Left cardiac atrium (tissue), 4 donors: ENCODE measurements around the gene SCMH1. TPM values are rescaled to one million over a fixed set of nuclear protein-coding genes. Genes with fewer than 3 reads are reported as not detected.
A peak's percentile ranks its signal among the peaks of the same experiment; 100 is the strongest.

ENCODE experiments used
- ATAC-seq, 2 donors: fragments of 200-7000 bp; cut with Tn5 transposase; one replicate each; pipeline ENCODE4 v1.9.1; 2020; ENCODE audit warnings: mild to moderate bottlenecking in 2 of 2, moderate library complexity in 2 of 2
- DNase-seq: peaks from one replicate; pipeline ENCODE4 v3.0.0-alpha.2; 2020
- intact Hi-C, 2 donors: fragments of 100-400 bp; cut with DNase I; formaldehyde crosslinking; loops; one replicate each; pipeline versions ENCODE4 v1.14.1 to v1.15.1; 2022 to 2023
- total RNA-seq, 2 donors: library from RNA; stranded (reverse); fragmentation: NEBNext Ultra II Directional; extraction: Animal tissue kit (Norgen Biotek cat#: 25700); gene quantifications; one replicate each; pipeline ENCODE4 v1.2.1, GENCODE V29; 2021
- donor health status: DM: no; HTN: yes; CAD: no.
- donor health status: DM: no; HTN: yes; CAD: no; lungs with severe emphysema.
- donor health status: DM: yes; HTN: yes; CAD: no.
- donor health status: Dilated cardiomyopathy.

Gene SCMH1
- total RNA-seq, 2 donors from 2014 or later = 49.5 to 53.6 TPM

DNA sequence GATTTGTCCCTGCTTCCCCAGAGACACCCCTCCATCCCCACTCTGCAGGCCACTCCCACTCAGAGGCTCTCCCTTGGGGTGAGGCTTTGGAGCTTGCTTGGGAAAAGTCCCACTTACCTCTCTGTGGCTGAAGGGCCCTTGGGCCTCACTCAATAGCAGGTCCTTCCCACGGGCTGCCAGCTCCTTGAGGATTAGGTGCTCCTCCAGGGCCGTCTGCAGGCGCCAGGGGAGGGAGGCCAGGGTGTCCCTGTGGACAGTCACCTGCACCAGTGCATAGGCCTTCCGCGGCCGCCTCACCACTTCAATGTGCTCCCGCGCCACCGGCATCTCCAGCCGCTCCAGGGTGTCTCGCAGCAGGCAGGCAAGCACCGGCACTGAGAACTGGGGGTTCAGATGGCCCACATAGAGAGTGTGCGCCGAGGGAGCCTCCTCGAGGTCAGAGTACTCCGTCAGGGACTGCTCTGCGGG is 222.0 kb downstream of the SCMH1 start:
- DNase-seq (no peak), ATAC-seq (no peak)
- intact Hi-C loops = no loop called here

DNA sequence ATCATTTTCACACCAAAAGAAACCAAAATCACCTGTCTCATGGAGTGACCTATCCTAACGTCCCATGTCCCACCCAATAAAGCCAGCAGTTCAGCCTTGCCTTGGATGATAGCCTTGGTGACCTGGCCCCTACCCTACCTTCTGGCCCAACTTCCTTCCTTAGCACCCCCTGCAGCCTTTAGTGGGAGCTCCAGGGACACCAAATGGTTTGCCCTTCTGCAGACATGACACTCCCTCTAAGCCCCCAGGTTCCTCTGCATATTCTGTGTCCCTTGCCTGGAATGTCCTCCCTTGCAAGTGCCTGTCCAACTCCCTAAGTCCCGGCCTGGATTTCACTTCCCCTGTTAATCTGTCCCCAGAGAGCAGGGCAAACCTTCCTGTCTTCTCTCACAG is 222.8 kb downstream of the SCMH1 start:
- DNase-seq = no peak
- no peak for ATAC-seq
- intact Hi-C loops = no loop called here

DNA sequence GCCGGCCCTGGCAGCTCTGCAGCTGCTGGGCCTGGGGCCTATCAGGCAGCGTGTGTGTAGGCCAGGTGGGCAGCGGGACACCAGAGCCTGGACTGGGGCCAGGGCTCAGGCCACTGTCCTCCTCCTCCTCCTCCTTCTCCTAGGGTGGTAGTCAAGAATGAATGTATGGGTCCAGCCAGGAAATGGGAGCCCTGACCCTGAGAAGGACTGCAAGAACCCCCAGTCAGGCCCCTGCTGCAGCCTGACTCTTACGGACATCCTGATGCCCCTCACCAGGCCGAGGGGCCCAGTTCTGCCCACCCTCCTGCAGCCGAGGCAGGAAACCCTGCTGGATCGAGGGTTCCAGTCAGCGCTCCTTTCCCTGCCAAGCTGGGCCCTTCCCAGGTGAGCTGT is 224.1 kb downstream of the SCMH1 start:
- DNase-seq = no peak
- intact Hi-C loops = no loop called here
- no peak for ATAC-seq

DNA sequence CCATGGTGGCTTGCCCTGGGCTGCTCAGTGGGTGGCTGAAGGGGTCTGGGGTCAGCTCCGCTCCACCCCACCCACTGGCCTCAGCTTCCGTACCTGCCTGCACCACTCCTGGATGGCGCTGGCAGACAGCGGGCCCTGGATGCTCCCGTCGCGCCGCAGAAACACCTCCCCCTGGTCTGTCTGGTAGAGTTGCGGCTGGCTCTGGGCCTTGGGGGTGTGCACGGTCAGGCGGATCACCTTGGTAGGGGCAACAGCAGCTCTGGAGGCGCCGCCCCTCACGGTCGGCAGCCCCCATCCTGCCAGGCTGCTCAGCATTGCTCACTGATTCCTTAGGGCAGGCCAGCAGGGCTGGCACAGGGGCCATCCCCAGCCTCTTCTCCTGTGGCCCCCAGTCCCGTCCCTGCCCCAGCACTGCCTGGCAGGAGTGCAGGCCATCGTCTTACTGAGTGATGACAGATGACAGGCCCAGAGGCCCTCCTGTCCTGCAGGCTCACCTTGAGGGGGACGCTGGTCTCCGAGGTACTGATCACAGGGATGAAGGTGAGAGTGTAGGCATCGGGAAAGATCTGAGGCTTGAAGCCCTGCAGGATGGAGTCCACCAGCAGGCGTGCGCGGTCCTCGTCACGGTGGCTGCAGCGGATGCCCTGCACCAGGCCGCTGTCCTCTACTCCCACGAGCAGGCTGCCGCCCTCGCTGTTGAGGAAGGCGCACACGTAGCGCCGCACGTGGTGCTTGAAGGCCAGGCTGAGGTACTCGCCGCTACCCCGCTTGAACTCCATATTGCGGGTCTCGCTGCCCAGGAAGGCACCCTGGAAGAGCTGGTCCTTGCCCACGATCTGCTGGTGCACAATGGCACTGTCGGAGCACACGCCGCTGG is 224.7 kb downstream of the SCMH1 start:
- intact Hi-C loops = no loop called here
- no peak for ATAC-seq
- DNase-seq = no peak

DNA sequence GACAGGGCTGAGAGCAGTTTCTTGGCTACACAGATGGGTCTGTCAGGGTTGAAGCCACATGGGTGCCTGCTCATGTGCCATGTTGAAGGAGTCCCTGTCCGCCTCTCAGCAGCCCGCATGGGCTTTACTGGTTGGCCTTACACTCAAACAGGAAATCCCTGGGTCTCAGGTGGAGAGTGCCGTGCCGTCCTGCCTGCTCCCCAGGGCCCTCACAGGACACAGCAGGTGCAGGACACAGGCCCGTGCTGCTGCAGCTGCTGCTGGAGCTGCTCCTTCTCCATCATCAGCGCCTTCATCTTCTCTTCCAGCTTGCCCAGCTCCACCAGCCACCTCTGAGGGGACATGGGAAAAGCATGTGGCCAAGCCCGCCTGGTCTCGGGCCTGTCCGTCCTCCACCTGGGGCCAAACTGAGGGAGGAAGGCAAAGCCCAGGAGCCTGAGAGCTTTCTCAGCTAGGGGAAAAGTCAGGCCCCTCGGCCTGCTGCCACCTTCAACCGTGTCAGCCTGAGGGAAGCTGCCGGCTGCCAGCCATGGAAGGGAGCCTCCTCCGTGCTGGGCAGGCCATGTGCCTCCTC is 226.1 kb downstream of the SCMH1 start:
- DNase-seq (no peak), ATAC-seq (peak in 1 of 2 donors; percentile 32)

DNA sequence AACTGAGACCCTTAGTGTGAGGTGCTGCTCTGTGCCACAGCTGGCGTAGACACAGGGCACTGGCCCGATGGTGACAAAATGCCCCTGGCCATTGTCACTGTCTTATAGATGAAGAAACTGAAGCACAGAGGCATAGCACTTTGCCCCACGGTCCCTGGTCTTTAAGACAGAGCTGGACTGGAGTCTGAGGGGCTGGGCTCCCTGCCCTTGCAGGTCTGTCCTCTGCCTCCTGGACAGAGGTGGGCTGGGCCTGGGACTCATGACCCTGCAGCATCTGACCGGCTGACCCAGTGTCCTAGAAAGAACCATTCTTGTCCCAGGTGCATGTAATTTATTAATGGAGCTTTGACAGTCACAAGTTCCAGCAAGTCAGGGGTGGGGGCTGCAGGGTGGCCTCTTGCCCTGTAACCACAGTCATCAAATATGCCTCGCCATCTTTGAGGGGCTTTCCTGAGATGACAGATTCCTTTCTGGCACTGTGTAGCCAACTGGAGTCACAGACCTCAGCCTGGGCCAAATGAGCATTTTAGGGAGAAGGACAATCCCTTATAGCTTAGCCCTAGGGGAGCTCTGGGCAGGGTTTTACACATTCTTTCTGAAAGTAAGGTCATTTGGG is 226.7 kb downstream of the SCMH1 start:
- intact Hi-C loops = no loop called here
- no peak for ATAC-seq
- DNase-seq = no peak

More for the DNA sequence above, 226.1 kb downstream of the SCMH1 start:
- intact Hi-C loops = no loop called here

DNA sequence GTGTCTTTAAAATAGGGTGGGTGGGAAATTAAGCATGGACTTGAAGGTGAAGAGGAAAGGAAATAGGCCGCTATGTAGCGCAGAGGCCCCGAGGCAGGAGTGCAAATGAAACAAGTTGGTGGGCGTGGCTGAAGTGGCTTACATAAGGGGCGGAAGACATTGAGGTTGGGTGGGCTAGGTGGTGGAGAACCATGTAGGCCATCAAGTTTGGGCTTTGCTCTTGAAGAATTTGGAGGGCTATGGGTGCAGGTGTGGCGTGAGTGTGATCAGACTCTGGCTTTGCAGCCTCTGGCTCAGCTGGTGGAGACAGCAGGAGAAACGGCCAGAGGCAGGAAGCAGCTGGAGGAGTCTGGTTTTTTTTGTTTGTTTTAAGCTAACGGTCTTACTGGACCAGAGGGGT is 227.2 kb downstream of the SCMH1 start:
- intact Hi-C loops = no loop called here
- no peak for ATAC-seq
- DNase-seq = no peak

DNA sequence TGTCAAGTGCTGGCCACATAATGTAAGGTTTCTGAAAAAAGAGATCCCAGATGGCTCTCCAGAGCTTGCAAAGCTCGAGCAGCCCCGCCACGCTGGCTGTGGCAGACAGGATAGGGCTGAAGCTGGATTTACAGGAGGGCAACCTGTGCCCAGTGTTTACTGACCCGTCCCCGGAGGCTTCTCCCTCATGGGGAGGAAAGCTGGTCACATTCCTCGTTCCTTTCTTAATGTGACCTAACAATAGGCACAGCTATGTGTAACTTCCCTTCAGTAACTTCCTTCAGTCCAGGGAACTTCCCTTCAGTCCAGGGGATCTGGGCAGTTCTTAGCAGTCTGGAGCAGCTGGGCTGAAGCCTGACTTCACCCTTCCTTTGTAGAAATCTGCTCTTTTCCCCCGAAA is 228.3 kb downstream of the SCMH1 start:
- DNase-seq (no peak), ATAC-seq (peak; percentile 42 to 56)
- intact Hi-C loops = no loop called here

DNA sequence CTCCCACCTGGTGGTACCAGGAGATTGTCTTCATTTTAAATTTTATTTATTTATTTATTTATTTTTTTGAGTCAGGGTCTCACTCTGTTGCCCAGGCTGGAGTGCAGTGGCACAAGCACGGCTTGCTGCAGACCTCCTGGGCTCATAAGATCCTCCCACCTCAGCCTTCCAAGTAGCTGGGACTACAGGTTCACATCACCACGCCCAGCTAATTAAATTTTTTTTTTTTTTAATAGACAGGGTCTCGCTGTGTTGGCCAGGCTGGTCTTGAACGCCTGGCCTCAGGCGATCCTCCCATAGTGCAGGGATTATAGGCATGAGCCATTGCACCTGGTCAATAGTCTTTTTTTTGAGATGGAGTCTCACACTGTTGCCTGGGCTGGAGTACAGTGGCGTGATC is 229.1 kb downstream of the SCMH1 start:
- ATAC-seq = no peak
- no peak for DNase-seq
- intact Hi-C loops = no loop called here

DNA sequence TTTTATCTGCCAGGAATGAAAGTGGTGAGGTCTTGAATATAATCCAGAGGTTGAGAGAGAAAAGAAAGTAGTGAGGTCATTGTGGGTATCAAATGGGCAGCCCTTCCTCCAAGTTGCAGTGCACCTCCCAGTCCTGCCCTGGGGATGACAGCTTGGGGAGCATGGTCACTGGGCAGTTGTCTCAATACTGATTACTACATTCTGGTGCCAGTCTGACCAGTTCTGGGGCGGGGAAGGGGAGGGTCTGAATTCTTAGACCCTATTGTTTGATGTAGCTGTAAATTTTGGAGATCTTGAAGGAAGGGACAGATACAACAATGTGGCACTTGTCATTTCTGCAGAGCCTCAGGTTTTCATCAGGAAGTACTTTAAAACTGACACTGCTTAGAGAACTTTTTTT is 231.8 kb downstream of the SCMH1 start:
- ATAC-seq (no peak), DNase-seq (no peak)
- intact Hi-C loops = no loop called here

DNA sequence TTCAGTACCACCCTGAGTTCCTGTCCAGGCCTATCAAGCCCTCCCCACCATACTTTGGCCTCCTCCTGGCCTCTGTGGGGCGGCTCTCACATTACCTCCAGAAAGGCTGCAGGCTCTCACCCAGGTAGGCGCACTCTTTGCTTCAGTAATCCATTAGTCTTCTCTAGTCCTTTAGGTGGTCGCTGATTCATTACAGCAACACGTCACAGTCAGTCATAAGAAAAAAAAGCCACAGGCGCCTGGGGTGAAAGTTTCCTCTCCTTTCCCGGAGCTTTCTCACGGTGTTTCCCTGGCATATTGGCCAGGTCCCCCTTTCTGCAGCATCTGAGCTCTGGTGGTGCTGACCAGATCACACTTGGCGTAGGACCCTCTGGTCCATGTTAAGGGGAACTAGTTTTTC is 232.6 kb downstream of the SCMH1 start:
- ATAC-seq (no peak), DNase-seq (no peak)
- intact Hi-C loops = no loop called here

DNA sequence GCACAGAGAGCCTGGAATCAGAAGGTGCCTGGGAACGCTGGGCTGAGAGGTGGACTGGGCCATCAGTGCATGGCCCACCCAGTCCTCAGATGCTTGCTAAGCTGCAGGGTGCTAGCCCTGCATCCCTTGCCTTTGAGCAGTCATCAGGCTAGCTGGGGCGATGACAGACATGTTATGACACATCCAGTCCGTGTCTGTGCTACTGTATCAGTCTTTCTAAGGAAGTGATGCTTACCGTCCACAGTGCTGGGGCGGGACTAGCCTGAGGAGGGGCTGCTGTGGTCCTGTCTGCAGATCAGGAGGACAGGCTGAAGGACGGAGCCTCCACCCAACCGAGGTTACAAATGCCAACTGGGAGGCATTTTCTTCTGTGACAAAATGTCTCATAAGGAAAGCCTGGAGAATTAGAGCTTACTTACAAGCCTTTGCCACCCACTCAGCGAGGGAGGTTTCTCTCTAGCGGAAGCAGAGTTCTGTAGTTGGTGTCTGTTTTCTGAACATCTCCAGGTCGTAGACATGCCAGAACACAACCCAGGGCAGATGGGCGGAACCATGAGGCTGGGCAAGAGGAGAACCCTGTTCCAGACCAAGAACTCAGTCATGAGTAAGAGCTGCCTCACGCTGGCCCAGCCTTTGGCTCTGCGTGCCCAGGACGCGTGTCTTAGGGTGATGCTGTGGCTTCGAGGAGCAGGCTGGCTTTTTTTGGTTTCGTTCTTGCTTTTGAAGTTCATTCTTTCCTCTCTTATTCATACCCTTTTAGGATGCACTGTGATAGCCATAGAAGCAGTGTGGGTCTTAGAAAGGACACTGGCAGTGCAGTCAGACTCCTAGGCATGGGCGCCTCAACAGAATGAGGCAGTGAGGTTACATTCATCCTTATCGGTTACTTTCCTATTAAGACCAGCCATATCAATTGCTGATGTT is 234.9 kb downstream of the SCMH1 start:
- DNase-seq (no peak), ATAC-seq (no peak)
- intact Hi-C loops = no loop called here

DNA sequence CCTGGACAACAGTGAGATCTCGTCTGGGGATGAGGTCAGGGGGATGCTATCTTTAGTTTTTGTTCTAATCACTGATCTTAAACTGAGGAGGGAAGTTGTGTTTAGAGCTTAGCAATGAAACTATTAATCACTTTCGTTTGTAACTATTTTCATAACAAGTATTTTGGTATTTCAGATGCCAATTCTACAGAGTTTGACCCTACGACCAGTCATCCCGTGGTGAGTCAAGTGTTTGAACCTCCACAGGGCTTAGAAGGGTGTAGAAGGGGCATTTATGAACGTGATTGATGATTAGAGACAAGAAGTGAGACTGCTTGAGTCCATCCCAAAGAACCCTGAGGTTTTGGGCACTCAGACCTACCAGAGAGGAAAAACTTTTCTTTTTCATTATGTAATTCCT is 236.2 kb downstream of the SCMH1 start:
- ATAC-seq (no peak), DNase-seq (no peak)
- intact Hi-C loops = no loop called here

DNA sequence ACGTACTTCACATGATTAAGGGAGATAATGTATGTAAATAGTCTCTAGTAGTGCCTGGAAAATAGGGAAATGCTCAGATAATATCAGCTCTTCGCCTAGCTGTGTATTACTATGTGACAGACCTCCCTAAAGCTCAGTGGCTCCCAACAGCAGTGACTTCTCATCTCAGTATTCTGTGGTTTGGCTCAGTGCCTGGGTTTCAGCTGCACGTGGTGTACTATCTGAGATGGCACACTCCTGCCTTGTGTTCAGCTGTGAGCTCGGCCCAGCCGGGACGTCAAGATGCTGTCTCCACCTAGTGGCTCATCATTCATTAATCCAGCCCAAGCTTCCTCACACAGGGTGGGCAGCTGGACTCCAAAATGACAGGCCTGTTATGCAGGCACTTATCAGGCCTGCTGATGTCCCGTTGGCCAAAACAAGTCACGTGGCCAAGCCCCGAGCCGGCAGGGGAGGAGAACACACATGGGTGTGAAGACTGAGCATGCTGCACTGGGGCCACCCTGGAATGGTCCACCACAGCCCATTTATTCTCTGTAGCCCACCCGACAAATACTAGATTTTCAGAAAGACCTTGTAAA is 238.4 kb downstream of the SCMH1 start:
- peak; percentile 95 for DNase-seq
- intact Hi-C loops = no loop called here
- ATAC-seq = peak; percentile 98

DNA sequence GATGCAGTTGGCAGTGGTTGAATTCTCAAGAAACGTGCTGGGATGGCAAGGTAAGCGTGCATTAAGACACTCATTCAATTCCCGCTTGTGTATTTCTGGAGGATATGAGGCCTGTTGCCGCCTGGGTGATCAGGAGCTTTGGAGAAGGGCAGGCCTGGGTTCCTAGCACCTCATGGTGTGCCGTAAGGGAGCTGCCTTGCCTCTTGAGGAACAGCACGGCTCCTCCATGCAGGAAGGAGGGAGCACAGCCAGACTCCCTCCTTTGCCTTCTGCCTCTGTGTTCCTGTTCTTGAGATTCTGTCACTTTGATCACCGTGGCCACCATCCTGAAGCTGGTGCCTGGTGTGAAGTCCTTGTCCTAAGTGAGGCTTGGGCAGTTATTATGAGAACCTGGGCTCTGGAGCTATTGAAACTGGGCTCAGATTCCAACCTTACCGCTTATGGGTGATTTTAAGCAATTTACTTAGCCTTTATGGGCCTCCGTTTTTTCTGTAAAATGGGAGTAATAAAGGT is 238.9 kb downstream of the SCMH1 start:
- intact Hi-C loops = no loop called here
- peak in 1 of 2 donors; percentile 5 for ATAC-seq
- no peak for DNase-seq

DNA sequence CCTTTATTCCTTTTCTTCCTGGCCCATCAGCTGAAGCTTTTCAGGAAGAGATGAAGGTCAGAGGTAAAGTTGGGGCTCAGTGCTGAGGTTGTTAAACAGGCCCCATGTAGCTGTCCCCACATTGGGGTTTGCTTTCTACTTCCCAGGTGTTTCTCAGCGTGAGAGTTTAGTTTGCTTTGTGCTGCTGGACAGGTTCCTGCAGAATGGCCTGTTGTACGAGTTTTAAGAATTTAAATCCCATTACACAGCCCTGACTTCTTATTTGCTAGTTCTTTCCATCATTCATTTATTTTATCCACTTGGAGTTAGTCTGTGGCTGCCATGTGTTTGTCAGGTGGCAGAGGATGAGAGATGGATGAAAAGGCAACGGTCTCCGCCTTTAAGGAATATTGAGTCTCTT is 243.4 kb downstream of the SCMH1 start:
- ATAC-seq = no peak

DNA sequence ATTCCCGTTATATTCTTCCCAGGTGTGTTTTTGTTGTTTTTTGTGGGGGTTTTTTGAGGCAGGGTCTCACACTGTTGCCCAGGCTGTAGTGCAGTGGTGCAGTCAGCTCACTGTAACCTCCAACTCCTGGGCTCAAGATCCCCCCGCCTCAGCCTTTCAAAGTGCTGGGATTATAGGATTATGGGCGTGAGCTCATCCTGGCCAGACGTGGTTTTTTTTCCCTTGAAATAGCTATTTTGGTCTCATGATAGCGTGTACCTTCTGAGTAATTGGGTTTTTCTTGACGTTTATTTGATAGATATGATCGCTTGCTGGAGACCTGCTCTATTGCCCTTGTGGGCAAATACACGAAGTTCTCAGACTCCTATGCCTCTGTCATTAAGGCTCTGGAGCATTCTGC is 245.0 kb downstream of the SCMH1 start:
- intact Hi-C loops = no loop called here
- ATAC-seq (no peak), DNase-seq (no peak)

More for the DNA sequence above, 243.4 kb downstream of the SCMH1 start:
- no peak for DNase-seq
- intact Hi-C loops = no loop called here

DNA sequence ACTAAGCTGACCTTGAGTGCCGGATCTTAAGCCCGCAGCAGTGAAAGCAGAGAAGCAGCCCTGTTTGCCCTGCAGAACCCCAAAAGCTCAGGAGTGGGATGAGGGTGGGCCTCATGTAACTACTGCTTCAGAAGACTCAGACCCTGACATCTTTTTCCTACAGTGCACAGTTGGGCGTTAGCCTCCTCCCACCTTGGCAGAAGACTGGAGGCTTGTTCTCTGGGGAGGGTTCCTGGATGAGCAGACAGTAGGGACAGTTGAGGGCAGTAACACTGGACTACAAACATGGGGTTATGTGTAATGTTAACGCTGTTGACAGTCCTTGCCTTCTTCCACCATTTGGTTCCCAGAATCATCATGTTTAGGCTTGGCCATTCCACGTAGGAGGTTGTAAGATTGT is 253.0 kb downstream of the SCMH1 start:
- DNase-seq (no peak), ATAC-seq (no peak)
- intact Hi-C loops = no loop called here

DNA sequence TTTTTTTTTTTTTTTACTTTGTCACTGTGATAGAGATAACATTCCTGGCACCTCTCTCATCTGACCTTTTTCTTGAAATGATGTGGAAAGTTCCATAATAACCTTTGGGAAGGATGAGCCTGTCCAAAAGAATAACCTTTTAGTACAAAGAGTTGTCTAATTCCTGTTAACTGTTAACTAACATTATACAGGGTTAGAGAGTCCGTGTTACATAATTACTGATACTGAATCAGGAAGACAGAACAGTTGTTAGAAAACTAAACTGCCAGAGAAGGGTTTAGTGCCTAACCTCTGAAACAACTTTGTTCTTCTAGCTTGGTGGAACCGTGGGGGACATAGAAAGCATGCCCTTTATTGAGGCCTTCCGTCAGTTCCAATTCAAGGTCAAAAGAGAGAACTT is 253.8 kb downstream of the SCMH1 start:
- ATAC-seq (no peak), DNase-seq (no peak)
- intact Hi-C loops = no loop called here
